Measurements from ENCODE around the gene PTEN. TPM values are rescaled to one million over a fixed set of nuclear protein-coding genes. Genes with fewer than 3 reads are reported as not detected.

Gene PTEN
- total RNA-seq, 1 donor from 2014 or later: 101 TPM

GRCh38 chr10:88017781-88018180, 154.4 kb downstream of the PTEN start:
- Histone ChIP-seq H3K9me3 (no peaks in the 10 kb centered on the region), H3K27ac (no peak overlapping the region), H3K27me3 (ENCODE audit: low read depth) (no peaks in the 10 kb centered on the region), H3K4me3 (no peak overlapping the region), H3K36me3 (no peaks in the 10 kb centered on the region), H3K4me1 (no peaks in the 10 kb centered on the region)
- intact Hi-C loops (cut with DNase I): no loop called here
- no peak for TF ChIP-seq CTCF (IDR thresholded peaks at IDR 0.05)
- DNase-seq: no peak
- ATAC-seq: no peak

- DNase-seq: no peak
- H3K27ac ChIP-seq: no peak overlapping the region
- H3K9me3 ChIP-seq: no peaks in the 10 kb centered on the region
- no peak for ATAC-seq
- H3K36me3 ChIP-seq: no peaks in the 10 kb centered on the region
- intact Hi-C loops (cut with DNase I): no loop called here
- H3K4me1 ChIP-seq: no peaks in the 10 kb centered on the region
- no peak for TF ChIP-seq CTCF (IDR thresholded peaks at IDR 0.05)
- no peaks in the 10 kb centered on the region for H3K27me3 ChIP-seq (ENCODE audit: low read depth)
- H3K4me3 ChIP-seq: no peak overlapping the region
These were observed 156.3 kb downstream of the PTEN start for GRCh38 chr10:88019753-88020152.

Other genes with a start within 250 kb of the PTEN start
- gene PAPSS2, start 203.7 kb upstream of the PTEN start, total RNA-seq: 137 TPM
- gene ATAD1, start 45.4 kb upstream of the PTEN start, total RNA-seq: 51.2 TPM
- 0.71 TPM for gene KLLN, start 92 bp upstream of the PTEN start, total RNA-seq

All from lower lobe of right lung (tissue), 2 donors.